Posterior cingulate gyrus (tissue), 11 donors: ENCODE measurements around the gene SCAMP1.

ENCODE experiments used
- DNase-seq, 10 donors: peaks; one replicate each; pipeline versions ENCODE4 v3.0.0 to v3.0.0-alpha.2; 2020 to 2021; ENCODE audit warnings: mixed read lengths in 3 of 10
- intact Hi-C: fragments of 100-400 bp; cut with DNase I; formaldehyde crosslinking; loops from one replicate; pipeline ENCODE4 v1.15.1; 2023

Gene SCAMP1

DNA sequence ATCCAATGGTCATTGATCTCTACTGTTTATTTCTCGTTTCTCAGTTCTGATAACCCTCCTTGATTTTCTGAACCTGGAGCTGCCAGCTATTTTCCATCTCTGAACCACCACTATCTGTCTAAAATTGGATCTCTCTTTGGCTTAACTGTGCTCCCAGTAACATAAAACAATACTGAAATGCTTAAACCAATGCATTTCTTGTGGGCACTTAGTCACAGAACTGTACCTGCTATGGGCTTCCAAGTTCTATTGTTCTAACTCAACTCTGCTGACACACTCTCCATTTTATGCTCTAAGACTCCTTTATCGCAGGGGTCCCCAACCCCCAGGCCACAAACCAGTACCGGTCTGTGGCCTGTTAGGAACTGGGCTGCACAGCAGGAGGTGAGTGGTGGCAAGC lies 167.5 kb downstream of the SCAMP1 start:
- intact Hi-C loops, result no loop called here
- no peak for DNase-seq
